ENCODE measurements around the gene RBM20.

RBM20 gene

DNA sequence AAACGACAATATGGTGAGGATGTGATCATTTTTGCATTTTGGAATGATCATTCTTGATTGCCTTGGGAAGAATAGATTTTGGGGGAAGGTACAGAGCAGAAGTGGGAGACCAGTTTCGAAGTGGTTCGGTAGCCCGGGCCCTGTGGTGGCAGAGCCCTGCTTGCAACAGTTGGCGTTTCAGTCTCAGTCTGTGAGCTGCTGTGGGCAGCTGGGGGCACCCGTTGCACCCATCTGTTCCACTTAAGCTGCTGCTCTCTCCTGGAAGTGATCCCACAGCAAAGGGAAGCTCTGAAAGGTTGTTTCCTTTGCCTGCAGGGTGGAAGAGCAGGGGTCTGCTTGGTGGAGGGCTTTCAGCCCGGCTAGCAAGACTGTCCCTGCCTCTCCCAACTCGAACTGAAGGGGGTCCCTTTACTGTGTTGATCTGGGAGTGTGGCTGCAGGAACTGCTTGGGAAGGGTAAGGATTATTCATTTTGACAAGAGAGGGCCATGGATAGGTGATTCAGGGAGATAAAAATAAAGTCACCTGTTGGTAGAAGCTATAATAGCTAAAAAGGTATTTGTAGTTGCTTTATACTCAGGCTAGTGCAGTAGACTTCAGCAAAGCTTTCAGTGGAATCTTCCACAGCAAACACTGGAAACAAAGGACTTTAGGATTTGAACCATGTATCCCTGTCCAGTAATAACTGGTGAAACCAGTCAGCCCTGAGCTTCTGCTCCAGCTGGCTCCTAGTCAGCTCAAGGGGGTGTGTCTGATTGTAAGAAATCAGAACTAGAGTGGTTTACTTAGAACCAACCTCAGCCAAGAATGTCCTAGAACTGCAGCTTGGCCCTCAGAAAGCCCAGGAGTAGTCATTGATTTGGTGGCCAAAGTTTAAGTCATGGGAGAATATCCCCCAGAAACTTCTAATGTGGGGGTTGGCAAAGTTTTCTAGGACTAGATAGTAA lies 174.4 kb downstream of the RBM20 start:
- H3K9ac ChIP-seq (ENCODE audit: insufficient read length, low read depth) = no peak overlapping the region
- H3K27me3 ChIP-seq (ENCODE audit: insufficient read depth, insufficient read length) = no peaks in the 10 kb centered on the region
- H3K4me3 ChIP-seq (ENCODE audit: insufficient read length, low read depth) = no peak overlapping the region
- TF ChIP-seq ZNF274 (IDR thresholded peaks at IDR 0.05; ENCODE audit: low read depth, low read length) = no peak
- TF ChIP-seq YY1 (IDR thresholded peaks at IDR 0.05; ENCODE audit: insufficient read depth, insufficient read length) = no peak
- no peak for TF ChIP-seq SUZ12 (IDR thresholded peaks at IDR 0.05; ENCODE audit: extremely low read depth, insufficient read depth, insufficient read length)
- H3K4me1 ChIP-seq (ENCODE audit: insufficient read depth, insufficient read length) = peaks cover 3% of the 10 kb centered on the region
- no peaks in the 10 kb centered on the region for H3K9me3 ChIP-seq (ENCODE audit: insufficient read depth, low read length)
- H3K36me3 ChIP-seq (ENCODE audit: insufficient read depth, insufficient read length, low read length) = no peaks in the 10 kb centered on the region
- DNase-seq (ENCODE audit: low read depth, low spot score) = no peak

DNA sequence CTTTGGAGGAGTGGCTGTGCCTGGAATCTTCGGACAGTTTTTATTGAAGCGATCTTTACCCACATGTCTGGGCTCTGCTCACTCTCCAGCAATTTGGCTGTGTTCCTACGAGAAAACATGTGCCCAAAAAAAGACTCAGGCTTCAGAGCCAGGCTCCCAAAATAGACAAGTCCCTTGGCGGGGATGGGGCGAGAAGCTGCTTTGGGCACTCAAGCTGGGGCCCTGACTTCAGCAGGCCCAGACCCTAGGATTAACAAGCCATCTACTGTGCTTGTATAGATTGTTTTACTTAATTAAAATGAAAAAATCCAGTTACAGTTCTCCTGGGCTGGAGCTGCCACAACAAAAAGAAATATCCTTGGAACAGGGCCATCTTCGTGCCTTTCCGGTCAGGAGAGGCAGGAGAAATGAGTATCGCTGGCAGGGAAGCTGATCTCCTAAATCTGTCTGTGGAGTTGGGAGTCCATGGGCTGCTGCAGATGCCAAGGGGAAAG lies 176.2 kb downstream of the RBM20 start:
- DNase-seq (ENCODE audit: low read depth, low spot score) = no peak
- H3K9ac ChIP-seq (ENCODE audit: insufficient read length, low read depth) = no peak overlapping the region
- no peak overlapping the region for H3K4me3 ChIP-seq (ENCODE audit: insufficient read length, low read depth)
- H3K36me3 ChIP-seq (ENCODE audit: insufficient read depth, insufficient read length, low read length) = no peaks in the 10 kb centered on the region
- TF ChIP-seq YY1 (IDR thresholded peaks at IDR 0.05; ENCODE audit: insufficient read depth, insufficient read length) (no peak), ZNF274 (IDR thresholded peaks at IDR 0.05; ENCODE audit: low read depth, low read length) (no peak), SUZ12 (IDR thresholded peaks at IDR 0.05; ENCODE audit: extremely low read depth, insufficient read depth, insufficient read length) (no peak)
- H3K4me1 ChIP-seq (ENCODE audit: insufficient read depth, insufficient read length) = peaks cover 3% of the 10 kb centered on the region
- H3K27me3 ChIP-seq (ENCODE audit: insufficient read depth, insufficient read length) = no peaks in the 10 kb centered on the region
- no peaks in the 10 kb centered on the region for H3K9me3 ChIP-seq (ENCODE audit: insufficient read depth, low read length)

DNA sequence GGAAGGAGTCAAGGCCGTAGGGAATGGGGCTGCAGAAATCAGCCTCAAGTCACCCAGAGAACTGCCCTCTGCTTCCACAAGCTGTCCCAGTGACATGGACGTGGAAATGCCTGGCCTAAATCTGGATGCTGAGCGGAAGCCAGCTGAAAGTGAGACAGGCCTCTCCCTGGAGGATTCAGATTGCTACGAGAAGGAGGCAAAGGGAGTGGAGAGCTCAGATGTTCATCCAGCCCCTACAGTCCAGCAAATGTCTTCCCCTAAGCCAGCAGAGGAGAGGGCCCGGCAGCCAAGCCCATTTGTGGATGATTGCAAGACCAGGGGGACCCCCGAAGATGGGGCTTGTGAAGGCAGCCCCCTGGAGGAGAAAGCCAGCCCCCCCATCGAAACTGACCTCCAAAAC lies 177.4 kb downstream of the RBM20 start:
- Histone ChIP-seq H3K4me3 (ENCODE audit: insufficient read length, low read depth) (no peak overlapping the region), H3K4me1 (ENCODE audit: insufficient read depth, insufficient read length) (peaks cover 3% of the 10 kb centered on the region)

DNA sequence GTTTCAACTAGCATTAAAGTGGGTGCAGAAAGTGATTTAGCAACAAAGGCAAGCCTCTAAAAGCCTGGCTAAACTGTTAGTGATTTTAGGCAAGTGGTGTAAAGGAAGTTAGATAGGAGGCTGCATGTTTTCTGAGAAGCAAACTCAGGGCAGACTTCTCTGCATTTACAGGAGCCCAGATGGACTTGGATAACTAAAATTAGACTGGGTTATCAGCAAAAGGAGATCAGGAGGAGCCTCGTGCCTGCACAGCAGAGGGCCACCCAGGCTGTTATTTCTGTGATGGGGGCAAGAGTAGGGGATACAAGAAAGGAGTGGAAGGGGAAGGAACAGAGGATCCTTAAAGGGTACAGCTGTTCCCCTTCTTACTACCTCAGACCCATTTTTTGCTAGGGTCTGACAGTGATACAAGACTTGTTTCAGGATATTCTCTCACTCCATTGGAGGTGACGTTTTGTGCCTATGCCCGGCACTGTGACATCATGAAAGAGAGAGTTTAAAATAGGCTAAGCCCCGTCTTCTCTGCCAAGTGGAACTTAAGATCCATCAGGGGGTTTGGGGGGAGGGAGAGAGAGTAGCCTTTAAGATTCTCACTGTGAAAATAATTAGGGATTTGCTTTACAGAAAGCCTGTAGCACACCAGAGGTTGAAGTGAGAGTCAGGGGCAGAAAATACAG lies 178.0 kb downstream of the RBM20 start:
- TF ChIP-seq SUZ12 (IDR thresholded peaks at IDR 0.05; ENCODE audit: extremely low read depth, insufficient read depth, insufficient read length) = no peak
- TF ChIP-seq ZNF274 (IDR thresholded peaks at IDR 0.05; ENCODE audit: low read depth, low read length) = no peak
- no peak for TF ChIP-seq YY1 (IDR thresholded peaks at IDR 0.05; ENCODE audit: insufficient read depth, insufficient read length)
- no peak overlapping the region for H3K4me3 ChIP-seq (ENCODE audit: insufficient read length, low read depth)
- H3K9ac ChIP-seq (ENCODE audit: insufficient read length, low read depth) = no peak overlapping the region
- H3K36me3 ChIP-seq (ENCODE audit: insufficient read depth, insufficient read length, low read length) = no peaks in the 10 kb centered on the region
- no peaks in the 10 kb centered on the region for H3K27me3 ChIP-seq (ENCODE audit: insufficient read depth, insufficient read length)
- no peaks in the 10 kb centered on the region for H3K9me3 ChIP-seq (ENCODE audit: insufficient read depth, low read length)
- no peak for DNase-seq (ENCODE audit: low read depth, low spot score)
- H3K4me1 ChIP-seq (ENCODE audit: insufficient read depth, insufficient read length) = peaks cover 3% of the 10 kb centered on the region

More for the DNA sequence above, 177.4 kb downstream of the RBM20 start:
- TF ChIP-seq SUZ12 (IDR thresholded peaks at IDR 0.05; ENCODE audit: extremely low read depth, insufficient read depth, insufficient read length) (no peak), ZNF274 (IDR thresholded peaks at IDR 0.05; ENCODE audit: low read depth, low read length) (no peak), YY1 (IDR thresholded peaks at IDR 0.05; ENCODE audit: insufficient read depth, insufficient read length) (no peak)
- DNase-seq (ENCODE audit: low read depth, low spot score) = no peak
- Histone ChIP-seq H3K9ac (ENCODE audit: insufficient read length, low read depth) (no peak overlapping the region), H3K36me3 (ENCODE audit: insufficient read depth, insufficient read length, low read length) (no peaks in the 10 kb centered on the region), H3K27me3 (ENCODE audit: insufficient read depth, insufficient read length) (no peaks in the 10 kb centered on the region), H3K9me3 (ENCODE audit: insufficient read depth, low read length) (no peaks in the 10 kb centered on the region)

DNA sequence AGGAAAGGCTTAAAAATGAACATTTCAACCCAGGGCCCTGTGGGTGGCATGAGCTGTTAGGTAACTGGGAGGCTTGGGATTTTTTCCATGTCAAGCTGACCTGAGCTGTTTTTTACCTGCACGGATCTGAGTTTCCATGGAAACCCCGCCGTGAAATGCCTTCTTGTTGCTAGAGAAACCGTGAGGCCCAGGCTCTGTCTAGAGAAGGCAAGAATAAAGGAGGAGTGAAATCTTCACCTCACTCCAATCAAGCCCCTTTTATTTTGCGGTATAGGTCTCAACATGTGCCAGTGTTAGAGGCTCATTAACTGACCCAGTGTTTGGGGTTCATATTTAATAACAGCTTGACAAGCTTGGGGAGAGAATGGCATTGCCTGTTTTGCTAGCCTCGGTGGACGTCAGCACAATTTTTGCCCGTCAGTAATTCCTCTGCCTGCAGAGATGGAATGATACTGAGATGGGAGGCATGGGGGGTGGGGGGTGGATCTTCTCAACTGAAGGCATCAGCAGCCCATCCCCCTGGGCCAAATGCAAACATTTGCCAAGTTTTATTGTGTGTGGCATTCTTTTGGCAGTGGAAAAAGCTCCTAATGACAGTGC lies 178.7 kb downstream of the RBM20 start:
- peaks cover 3% of the 10 kb centered on the region for H3K4me1 ChIP-seq (ENCODE audit: insufficient read depth, insufficient read length)
- H3K27me3 ChIP-seq (ENCODE audit: insufficient read depth, insufficient read length) = no peaks in the 10 kb centered on the region
- H3K9me3 ChIP-seq (ENCODE audit: insufficient read depth, low read length) = no peaks in the 10 kb centered on the region
- no peak overlapping the region for H3K4me3 ChIP-seq (ENCODE audit: insufficient read length, low read depth)
- peak; percentile 69 for DNase-seq (ENCODE audit: low read depth, low spot score)
- TF ChIP-seq YY1 (IDR thresholded peaks at IDR 0.05; ENCODE audit: insufficient read depth, insufficient read length) (no peak), ZNF274 (IDR thresholded peaks at IDR 0.05; ENCODE audit: low read depth, low read length) (no peak), SUZ12 (IDR thresholded peaks at IDR 0.05; ENCODE audit: extremely low read depth, insufficient read depth, insufficient read length) (no peak)
- H3K9ac ChIP-seq (ENCODE audit: insufficient read length, low read depth) = no peak overlapping the region
- no peaks in the 10 kb centered on the region for H3K36me3 ChIP-seq (ENCODE audit: insufficient read depth, insufficient read length, low read length)

DNA sequence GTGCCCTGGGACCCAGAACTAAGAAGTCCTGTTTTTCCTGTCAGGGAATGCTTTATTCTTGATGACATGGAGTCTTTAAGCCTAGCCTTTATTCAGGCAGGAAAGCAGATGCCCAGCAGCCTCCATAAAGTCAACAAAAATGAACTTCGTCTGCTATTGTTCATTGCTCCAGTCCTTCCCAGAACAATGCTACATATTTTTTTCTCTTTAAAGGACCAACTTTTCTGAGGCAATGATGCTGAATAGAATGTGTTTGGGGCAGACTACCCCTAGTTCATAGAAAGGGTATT lies 180.0 kb downstream of the RBM20 start:
- no peak for DNase-seq (ENCODE audit: low read depth, low spot score)
- peaks cover 3% of the 10 kb centered on the region for H3K4me1 ChIP-seq (ENCODE audit: insufficient read depth, insufficient read length)
- no peak overlapping the region for H3K4me3 ChIP-seq (ENCODE audit: insufficient read length, low read depth)
- H3K9ac ChIP-seq (ENCODE audit: insufficient read length, low read depth) = no peak overlapping the region
- TF ChIP-seq YY1 (IDR thresholded peaks at IDR 0.05; ENCODE audit: insufficient read depth, insufficient read length) (no peak), ZNF274 (IDR thresholded peaks at IDR 0.05; ENCODE audit: low read depth, low read length) (no peak)
- no peaks in the 10 kb centered on the region for H3K36me3 ChIP-seq (ENCODE audit: insufficient read depth, insufficient read length, low read length)
- H3K9me3 ChIP-seq (ENCODE audit: insufficient read depth, low read length) = no peaks in the 10 kb centered on the region
- no peaks in the 10 kb centered on the region for H3K27me3 ChIP-seq (ENCODE audit: insufficient read depth, insufficient read length)

DNA sequence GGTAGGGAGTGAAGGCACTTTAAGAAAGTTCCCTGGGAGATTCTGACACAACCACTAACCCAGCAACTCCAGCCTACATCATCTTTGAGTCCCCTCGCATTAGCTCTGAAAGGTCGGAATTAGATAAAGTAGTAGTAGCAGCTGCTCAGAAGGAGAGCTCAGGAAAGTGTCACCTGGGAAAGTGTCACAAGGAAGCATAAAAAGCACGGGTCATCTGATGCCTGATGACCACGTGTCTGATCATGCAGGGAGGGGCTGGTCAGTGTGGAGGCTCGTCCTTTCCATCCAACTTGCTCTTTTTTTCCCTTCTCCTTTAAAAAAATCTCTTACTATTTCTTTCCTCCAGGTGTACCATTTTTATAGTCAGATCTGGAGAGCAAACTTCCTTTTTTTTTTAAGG lies 180.5 kb downstream of the RBM20 start:
- H3K36me3 ChIP-seq (ENCODE audit: insufficient read depth, insufficient read length, low read length) = no peaks in the 10 kb centered on the region
- no peaks in the 10 kb centered on the region for H3K9me3 ChIP-seq (ENCODE audit: insufficient read depth, low read length)
- no peaks in the 10 kb centered on the region for H3K27me3 ChIP-seq (ENCODE audit: insufficient read depth, insufficient read length)

More for the DNA sequence above, 180.5 kb downstream of the RBM20 start:
- Histone ChIP-seq H3K4me3 (ENCODE audit: insufficient read length, low read depth) (no peak overlapping the region), H3K4me1 (ENCODE audit: insufficient read depth, insufficient read length) (peaks cover 3% of the 10 kb centered on the region), H3K9ac (ENCODE audit: insufficient read length, low read depth) (no peak overlapping the region)
- no peak for TF ChIP-seq SUZ12 (IDR thresholded peaks at IDR 0.05; ENCODE audit: extremely low read depth, insufficient read depth, insufficient read length)
- TF ChIP-seq YY1 (IDR thresholded peaks at IDR 0.05; ENCODE audit: insufficient read depth, insufficient read length) = no peak
- no peak for TF ChIP-seq ZNF274 (IDR thresholded peaks at IDR 0.05; ENCODE audit: low read depth, low read length)
- no peak for DNase-seq (ENCODE audit: low read depth, low spot score)

Data from NT2/D1 (cell line).